GM18873 (cell line): ENCODE data around the gene OGFRL1.

Experiments
- ATAC-seq: cut with Tn5 transposase; IDR thresholded peaks from one replicate; pipeline ENCODE4 v1.9.1; 2021; ENCODE audit warnings: mild to moderate bottlenecking, moderate library complexity, moderate number of reproducible peaks; ENCODE audit not compliant: unreplicated experiment, low FRiP score

Gene OGFRL1

DNA sequence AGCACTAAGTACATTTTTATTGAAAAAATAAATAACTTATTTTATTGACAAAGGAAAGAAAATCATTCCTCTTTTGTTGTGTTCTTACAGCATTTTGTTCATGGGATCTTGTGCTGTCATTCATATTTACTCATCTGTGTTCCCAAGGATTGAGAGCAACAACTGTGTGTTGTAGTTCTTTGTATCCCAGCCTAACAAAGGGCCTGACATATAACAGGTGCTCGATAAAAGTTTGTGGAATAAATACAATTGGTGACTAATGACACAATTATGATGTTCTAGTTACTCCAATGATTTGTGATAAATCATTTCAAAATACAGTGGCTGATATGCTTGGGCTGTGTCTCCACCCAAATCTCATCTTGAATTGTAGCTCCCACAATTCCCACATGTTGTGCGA is 7.9 kb upstream of the OGFRL1 start:
- no peak for ATAC-seq

DNA sequence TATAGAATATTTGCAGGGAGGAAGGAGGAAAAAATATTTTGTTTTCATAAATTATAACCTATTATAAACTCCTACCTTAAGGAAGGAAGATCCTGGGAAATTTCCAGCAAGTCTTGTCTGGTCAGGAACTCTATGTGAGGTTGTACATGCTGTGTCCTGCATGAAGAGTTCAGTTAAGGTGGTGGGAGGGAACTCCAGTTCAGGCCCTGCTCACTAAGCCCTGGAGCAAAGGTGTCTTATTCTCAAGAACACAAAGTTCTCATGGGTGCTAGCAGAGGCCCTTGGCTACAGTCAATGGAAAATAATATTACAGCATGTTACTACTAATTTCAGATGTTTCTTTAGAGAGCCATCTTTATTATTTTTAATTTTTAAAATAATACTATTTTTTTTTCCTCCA is 3.8 kb upstream of the OGFRL1 start:
- no peak for ATAC-seq

DNA sequence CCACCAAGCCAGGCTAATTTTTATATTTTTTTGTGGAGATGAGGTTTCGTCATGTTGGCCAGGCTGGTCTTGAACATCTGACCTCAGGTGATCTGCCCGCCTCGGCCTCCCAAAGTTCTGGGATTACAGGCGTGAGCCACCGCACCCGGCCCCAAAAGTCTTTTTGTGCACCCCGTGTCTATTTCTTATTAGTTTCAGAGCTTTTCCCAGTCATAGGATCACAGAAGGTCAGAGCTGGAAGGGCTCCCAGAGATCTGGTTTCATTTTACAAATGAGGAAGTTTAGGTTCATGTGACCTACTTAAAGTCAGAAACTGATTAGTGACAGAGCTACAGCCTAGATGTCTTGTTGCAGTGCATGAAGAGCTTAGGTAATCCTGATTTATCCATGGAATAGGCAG is 1.6 kb upstream of the OGFRL1 start:
- no peak for ATAC-seq

DNA sequence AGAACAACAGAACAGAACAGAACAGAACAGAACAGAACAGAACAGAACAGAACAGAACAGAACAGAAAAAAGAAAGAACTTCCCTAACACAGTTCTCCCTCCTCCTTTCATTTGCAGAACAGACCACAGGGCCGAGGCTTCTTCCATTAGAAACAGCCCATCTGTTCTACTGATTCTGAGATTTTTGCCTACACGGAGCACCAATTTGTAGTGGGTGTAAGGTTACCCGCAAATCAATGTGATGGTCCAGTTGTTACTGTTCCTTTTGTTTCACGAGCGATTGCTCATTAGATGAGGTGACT is 734 bp upstream of the OGFRL1 start:
- ATAC-seq = no peak

DNA sequence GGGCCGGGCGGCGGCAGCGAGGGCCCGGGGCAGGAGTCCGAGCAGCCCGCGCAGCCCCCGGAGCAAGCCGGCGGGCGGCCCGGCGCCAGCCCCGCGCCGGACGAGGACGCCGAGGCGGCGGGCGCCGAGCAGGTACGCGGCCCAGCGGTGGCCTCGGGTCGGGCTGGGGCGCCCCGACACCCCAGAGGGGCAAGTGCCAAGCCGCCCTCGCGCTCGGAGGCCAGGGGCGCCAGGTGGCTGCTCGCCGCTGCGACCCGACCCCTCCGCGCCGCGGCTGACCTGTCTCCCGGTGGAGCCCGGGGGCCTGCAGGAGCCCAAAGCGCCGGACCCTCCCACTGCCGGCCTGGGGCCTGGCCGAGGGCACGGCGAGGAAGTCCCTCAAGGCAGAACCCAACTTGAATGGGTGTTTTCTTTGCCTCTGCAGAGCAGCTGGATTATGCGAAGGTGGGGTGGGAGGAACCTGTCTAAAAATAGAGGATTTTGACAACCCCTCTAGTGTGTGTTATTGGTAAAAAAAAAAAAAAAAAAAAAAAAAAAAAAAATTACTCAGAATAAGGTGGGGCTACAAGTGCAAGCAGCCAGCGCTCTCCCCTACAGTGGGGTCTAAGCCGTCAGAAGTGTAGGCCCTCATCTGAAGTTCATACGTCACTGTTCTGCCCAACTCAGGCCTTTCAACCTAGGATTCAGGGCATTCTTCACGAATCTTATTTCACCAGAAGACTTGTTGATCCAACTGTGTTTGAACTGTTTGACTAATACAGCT is 609 bp downstream of the OGFRL1 start:
- peak; percentile 32 for ATAC-seq

DNA sequence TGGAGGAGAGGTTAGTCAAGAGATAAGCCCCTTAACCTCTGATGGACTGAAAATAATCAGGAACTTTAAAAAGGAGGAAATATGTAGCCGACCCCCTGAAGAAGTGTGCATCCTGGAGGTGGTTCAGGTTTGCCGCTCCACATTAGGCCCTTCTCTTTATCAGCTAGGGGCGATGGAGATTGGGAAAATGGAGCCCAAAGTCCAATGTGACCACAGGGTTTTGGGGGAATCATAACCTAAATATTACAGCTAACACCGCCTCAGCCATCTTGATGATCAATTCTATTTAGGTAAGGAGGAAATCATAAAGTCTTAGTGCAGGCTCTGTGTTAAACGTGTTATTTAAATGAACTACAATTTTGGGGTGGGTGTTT is 1.2 kb downstream of the OGFRL1 start:
- ATAC-seq = no peak

DNA sequence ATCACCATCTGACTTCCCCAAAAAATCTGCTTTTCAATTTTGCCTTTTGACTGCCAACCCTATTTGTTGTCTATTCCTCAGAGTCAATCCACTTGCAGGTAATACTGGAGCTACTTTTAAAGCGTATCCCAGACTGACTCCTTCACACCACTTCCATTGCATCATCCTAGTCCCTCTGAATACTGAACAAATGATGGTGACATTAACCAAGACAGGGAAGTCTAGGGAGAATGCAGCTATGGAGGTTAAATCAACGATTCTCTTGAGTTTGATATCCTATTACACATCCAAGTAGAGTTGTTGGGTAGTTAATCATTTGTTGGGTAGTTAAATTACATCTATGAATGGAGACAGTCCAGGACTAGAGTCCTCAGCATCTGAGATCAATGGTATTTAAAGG is 2.0 kb downstream of the OGFRL1 start:
- ATAC-seq = no peak

DNA sequence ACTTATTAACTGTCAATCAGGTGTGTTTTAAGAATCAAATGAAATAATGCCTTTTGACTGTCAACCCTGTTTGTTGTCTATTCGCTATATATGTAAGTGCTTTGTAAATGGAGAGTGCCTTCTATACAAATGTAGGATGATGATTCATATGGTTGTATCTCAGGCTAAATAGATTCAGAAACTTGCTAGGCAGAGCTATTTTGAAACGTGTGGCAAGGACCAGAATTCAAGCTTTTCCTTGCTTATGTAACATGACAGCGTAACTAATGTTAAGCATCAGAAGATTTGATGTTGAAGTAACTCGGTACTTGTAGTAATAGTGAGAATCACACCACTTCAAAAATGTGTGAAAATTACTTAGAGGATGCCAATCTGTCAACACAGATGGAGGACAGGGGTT is 3.4 kb downstream of the OGFRL1 start:
- no peak for ATAC-seq

DNA sequence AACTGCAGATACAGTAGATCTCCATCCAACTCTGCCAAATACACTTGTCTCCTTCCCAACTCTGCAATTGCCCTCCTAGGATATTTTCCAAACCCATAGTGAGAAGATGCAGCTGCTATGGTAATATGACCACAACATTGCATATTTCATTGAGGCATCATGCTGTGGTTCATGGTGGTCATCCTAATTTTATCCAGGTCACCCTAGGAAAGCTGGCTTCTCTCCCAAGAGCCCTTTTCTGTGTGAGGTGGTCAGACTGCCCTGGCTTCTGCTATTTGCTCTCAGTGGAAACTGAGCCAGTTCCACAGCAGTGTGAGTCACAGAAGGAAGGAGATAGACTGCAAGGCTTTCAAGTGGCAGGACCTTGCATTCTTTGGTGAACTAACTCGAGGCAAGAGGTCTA is 5.5 kb downstream of the OGFRL1 start:
- no peak for ATAC-seq

DNA sequence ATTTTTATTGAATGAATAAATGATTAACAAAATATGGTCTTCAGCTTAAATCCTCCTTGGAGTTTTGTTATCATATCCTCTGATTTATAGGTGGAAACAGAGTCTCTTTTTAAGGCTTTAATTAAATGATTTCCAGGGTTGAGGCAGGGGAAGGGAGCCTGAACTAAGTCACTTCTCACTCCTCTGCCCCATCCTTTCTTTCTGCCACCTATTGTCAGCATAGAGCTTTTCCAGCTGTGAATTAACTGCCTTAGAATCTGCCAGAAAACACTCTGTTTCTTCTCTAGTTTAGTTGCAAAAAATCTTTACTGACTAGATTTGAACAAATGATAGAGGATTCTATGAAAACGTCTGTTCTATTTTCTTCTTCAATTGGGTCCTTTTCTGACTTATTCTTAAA is 9.8 kb downstream of the OGFRL1 start:
- no peak for ATAC-seq

DNA sequence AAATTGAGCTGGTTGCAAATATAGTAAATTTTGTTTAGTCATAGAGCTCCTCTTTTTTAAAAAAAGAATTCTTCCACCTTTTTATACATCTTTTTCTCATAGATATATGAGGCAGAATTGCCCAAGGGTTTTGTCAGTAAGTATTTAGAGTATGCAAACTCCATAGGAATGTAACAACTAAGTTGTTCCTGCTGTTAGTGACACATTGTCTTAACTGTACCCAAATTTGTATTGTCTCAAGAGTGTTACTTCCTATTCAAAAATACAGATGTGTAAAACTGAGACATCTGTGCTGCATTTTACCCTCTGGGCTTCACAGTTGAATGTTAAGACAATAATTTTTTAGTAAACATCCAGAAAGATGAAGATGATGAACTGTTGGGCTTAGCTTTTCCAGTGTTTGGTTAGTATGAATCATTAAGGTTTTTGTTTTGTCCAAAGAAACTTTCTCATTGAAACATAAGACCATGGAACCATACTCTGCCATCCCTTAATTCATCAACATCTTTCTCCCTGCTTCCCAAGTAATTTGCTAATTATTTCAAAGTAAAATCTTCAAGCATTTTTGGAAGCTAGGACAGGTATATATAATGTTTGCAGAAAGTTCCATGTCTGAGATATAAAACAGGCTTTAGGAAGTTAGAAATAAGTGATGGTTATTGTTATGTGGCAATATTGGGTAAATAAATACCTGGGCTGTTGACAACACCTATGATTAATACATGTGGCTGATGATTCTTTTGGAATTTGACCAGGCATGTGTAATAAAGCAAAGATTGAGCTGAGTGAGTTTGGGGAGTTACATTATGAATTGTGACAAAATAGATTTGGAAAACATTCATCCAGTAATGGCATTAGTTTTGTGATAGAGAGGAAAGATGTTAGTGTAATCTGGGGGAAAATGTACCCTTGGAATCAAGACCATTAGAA is 11.2 kb downstream of the OGFRL1 start:
- no peak for ATAC-seq

DNA sequence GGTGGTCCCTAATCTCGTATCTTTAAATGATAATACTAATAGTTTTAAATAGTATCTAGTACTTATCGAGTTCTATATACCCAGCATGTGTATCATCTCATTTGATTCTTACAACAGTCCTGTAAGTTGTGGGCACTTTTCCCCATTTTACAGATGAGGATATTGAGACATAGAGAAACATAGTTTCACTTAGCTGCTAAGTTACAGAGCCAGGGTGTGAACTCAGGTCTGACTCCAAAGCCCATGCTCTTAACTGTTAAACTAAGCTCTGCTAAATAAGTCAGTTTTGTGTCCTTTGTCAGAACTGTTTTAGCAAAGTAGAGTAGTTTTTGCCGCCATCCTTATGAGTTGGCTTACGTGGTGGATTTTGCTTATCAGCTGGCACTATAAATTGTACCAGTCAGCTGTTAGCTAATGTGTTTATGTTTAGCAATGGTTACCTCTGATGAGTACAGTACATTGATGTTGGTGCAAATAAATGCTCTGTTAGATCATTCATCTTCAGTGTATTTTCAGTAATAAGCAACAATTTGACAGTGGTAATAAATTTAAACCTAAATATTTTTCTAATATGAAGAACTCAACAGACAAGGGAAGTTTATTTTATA is 12.1 kb downstream of the OGFRL1 start:
- no peak for ATAC-seq

DNA sequence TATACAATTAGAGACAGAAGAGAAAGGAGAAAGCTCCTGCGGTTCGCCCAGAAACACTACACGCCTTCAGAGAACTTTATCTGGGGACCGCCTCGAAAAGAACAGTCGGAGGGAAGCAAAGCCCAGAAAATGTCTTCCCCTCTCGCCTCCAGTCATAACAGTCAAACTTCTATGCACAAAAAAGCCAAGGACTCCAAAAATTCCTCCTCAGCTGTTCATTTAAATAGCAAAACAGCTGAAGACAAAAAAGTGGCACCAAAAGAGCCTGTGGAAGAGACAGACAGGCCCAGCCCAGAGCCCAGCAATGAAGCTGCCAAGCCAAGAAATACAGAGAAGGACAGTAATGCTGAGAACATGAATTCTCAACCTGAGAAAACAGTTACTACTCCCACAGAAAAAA is 12.9 kb downstream of the OGFRL1 start:
- no peak for ATAC-seq

DNA sequence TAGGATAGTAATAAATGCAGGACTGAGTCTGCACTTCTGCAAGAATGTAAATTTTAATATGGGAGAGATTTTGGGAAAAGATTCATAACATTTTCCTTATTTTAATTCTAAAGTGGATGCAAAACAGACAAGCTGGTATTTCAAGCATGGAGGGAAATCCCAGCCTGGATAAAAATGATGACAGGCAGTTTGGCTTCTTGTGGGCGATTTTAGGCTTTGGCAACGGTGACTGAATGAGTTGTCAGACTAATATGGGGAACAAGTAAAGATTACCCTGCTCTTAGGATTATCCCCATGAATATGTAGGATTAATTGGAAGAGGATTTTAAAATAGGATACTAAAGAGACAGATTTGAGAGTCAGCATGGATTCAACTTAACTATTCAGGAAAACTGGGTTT is 21.0 kb downstream of the OGFRL1 start:
- ATAC-seq = no peak

DNA sequence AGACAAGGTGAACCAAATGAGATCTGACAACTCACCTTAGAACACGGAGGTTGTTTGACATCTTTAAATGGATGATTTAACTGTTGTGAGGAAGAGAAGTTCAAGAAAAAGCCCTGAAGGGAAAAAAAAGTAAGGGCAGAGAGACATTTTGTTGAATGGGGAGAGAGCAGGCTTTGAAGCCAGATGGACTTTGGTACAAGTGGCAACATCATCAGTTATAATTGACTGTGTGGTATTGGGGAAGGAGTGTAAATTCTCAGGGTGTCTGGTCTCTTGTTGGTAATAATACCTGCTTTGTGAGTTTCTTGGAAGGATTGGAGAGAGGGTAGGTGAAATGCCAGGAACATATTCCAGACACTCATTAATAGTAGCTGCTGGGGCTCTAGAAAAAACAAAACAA is 21.6 kb downstream of the OGFRL1 start:
- no peak for ATAC-seq

DNA sequence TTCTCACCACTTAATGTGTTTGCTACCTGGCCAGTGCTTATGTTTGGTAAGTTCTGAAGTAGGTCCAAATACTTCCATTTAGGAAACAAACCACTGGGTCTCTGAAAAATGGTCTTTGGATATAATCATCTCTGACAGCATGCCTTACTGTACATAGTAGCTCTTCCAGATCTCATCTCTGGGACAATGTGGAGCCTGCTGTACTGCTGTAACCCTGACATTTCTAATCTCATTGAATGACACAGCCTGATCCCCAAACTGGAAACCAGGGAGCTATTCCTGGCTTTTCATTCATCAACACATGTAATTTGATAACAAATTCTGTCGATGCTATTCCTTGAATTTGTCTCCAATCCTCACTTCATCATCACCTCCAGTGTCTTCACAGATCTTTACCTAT is 23.5 kb downstream of the OGFRL1 start:
- no peak for ATAC-seq

DNA sequence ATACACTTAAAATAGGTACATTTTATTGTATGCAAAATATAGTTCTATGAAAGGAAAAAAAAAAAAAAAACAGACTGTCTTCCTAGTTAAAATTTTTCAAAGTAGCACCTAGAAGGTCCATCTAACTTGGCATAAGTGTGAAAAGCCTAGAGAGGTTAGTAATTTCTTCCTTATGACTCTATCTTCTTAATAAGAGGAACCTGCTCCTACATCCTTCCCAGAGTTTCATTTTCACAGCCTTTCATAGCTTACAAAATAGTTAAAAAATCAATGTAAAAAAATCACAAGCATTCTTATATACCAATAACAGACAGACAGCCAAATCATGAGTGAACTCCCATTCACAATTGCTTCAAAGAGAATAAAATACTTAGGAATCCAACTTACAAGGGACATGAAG is 28.8 kb downstream of the OGFRL1 start:
- ATAC-seq = no peak

DNA sequence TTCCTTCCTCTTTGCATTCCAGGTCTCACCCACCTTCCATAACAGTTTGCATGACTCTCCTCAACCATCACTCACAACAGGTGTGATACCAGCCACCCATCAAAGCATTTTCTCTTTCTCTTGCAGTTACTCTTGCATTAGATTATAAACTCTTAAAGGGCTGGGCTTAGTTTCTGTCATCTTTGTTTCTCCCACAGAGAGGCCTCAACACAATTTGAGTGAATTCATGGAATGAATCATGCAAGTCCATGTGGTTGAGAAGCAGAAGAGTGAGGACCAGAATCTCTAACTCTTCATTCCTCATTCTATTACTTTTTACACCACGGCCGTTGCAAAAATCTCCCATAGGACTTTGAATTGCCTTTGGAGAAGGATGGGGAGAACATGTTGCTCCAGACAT is 31.4 kb downstream of the OGFRL1 start:
- ATAC-seq = no peak

DNA sequence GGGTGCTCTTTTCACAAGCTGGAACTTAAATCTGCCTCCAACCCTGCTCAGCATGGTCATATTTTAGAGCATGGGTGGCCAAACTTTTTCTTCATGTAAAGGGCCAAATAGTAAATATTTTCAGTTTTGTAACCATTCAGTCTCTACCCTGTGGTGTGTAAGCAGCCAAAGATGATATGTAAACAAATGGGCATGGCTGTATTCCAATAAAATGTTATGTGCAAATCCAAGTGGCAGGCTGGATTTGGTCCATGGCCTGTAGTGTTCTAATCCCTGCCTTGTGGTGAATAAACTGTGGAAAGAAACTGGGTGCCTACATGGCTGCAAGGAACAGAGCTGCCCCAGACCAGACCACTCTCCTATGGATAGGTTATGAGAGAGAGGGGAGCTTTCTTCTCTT is 32.7 kb downstream of the OGFRL1 start:
- ATAC-seq = no peak

DNA sequence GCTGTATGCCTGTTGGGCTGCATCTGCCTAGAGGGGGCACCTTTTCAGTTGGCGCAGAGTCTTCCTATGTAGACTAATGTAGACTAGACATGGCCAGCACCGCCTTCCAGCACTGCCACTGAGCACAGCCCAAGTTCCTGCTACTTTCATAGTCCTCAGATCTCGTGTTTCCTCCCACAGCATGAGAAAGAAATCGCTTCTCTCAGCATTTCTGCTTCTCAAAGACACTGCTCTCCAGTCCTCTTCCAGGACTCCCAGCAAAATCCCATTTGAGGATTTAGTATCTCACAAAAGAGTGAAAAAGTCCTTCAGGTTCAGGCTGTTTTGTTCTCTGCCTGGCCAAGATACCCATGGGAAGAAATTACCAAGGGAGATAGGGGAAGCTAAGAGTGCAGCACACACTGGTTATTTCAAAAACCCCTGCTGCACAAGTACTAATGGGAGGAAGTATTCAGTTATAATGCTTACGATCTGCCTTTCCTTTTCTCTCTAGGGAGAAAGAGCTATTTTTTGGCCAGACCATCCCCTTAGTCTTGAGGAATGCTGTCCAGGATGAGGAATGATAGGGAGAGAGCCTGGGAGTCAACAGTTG is 35.7 kb downstream of the OGFRL1 start:
- ATAC-seq = no peak

DNA sequence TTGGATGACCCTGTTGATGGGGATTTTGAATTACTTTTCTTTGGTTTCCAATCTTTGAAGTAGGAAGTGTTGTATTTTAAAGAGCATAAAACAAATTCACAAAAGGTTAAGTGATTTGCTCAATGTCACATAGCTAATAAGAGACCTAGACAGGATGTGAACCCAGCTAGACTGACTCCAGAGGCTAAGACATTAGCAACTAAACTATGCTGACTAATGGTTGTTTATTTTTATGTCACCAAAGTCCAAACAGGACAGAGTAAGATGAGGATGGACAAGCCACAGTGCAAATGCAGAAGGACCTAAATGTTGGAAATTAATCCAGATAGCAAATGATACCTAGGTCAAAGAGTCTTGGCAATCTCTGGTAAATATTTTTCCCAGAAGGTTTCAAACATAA is 38.0 kb downstream of the OGFRL1 start:
- ATAC-seq = no peak
